Measurements from ENCODE around the gene CUL4B.
"Not testable (repeated sequence)": the region's sequence is repeated elsewhere in the genome, so short reads cannot be mapped to it uniquely, and the experiment has no call there.

Gene CUL4B

DNA sequence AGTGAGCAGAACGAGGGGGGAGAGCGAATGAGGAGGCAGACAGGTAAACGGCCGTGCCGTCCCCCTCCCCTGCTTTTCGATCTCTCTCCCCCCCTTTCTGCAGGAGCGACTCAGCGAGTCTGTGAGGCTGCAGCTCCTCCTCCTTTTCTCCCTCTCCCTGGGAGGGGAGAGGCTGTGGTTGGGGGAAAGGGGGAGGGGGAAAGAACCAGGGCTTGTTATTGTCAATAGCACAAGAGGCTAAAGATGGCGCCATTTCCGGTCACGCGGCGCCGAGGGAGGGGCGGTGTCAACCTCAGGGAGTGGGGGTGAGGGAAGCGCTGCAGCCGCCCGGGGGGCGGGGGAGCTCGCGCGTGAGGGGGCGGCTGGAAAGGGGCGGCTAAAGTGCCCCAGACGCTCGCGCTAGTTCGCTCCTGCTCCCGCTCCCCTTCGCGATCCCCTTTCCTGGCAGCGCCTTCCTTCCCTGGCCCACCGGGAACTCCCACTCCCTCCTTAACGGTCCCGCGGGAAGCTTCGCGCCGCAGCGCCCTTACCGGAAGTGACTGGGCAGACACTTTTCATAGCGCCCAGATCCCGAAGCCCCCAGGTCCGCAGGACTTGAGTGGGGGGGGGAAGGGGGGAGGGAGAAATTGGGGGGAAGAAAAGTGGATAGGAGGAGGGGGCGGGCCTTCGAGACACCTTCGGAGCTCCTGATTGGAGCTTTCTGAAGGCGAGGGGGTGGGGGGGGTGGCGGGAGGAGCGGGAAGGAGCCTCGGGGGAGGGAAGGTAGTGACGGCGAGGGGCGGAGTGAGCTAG is at the start of gene CUL4B:
TSS of gene CUL4B (minus strand) at position 121 of the 792 bp plus-strand sequence. CDS start 324 bp downstream, outside the sequence.
- DNase-seq: peak; percentile 96

GRCh38 chrX:120604361-120604782 is 43.6 kb upstream of the CUL4B start:
- no peak for DNase-seq

GRCh38 chrX:120603707-120604360 is 43.1 kb upstream of the CUL4B start, which contains the start of gene MCTS1:
Gene MCTS1, plus strand, starts transcription at chrX:120604101. Its CDS starts 136 bp downstream, at chrX:120604237.
- peak; percentile 94 for DNase-seq

DNA sequence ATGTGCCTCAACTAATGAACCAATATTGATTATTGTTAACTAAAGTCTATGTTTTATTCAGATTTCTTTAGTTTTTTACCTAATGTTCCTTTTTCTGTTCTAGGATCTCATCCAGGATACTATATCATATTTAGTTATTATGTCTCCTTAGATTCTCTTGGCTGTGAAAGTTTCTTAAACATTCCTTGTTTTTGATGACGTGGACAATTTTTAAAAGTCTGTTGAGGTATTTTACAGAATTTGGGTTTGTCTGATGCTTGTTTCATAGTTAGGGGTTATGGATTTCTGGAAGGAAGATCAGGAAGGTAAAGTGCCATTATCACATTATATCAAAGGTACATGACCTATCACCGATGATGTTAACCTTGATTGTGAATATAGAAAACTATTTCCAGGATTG is 24.9 kb upstream of the CUL4B start:
- no peak for DNase-seq

GRCh38 chrX:120575379-120576114 is 14.8 kb upstream of the CUL4B start:
- DNase-seq: no peak

DNA sequence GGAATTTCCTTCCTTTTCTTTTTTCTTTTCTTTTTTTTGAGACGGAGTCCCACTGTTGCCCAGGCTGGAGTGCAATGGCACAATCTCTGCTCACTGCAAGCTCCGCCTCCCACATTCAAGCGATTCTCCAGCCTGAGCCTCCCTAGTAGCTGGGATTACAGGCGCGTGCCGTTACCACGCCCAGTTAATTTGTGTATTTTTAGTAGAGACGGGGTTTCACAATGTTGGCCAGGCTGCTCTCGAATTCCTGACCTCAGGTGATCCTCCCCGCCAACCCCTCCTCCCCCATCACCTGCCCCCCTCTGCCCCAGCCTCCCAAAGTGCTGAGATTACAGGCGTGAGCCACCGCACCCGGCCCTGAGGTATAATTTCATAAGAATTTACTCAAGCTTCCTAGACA is 13.0 kb upstream of the CUL4B start:
- not testable (repeated sequence) for DNase-seq

DNA sequence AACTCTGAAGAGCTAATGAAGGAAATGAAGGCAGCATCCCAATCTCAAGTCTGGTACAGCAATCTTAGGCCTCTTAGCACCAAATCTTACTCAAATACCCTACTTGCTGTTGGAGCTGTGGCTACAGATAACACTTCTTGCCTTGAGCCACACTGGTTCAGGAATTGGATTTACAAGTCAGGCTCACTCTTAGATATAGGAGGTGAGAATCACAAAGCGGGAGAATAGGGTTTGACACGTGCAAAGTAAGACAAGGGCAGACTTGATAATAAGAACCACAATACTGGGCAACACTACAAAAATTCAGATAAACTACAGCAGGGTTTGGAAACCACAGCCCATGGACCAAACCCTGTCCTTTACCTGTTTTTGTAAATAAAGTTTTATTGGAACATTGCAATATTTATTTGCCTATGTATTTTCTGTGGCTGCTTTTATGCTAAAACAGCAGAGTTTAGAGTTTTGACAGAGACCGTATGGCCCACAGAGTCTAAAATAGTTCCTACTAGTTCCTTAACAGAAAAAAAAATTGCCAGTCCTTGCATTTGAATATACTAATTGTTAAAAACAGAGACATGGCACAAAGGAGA is 9.3 kb upstream of the CUL4B start:
- no peak for DNase-seq

DNA sequence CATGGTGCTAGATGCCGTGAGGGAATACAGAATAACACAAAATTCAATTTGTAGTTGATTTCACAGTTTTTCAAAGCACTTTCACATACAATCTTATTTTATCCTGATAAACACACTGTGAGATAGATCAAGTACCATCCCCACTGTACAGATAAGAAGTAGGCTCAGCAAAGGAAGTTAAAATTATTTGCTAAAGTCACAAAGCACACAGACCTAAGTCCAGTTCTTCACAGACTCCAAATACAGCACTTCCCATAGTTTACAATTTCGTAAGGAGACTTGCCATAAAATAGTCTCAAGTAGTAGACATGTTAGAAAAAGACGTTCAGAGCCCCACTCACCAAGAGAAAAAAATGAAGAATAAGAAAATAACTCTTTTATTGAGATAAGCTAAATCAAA is 7.8 kb upstream of the CUL4B start:
- no peak for DNase-seq

GRCh38 chrX:120568035-120568434 is 7.3 kb upstream of the CUL4B start:
- DNase-seq: no peak

DNA sequence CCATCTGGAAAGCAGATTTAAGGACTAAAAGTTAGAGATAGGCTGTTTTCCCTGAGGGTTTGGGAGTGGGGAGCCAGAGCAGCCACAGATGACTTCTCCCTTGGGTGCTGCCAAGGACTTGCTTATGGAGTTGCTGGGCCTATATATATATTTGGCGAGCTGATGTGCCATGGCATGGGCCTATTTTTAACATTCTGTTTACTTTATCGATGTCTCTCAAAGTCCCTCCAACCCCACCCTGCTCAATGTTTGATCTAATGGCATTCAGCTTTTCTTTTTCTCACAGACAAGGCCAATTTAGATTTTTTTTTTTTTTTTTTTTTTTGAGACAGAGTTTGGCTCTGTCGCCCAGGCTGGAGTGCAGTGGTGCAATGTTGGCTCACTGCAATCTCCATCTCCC is 6.1 kb upstream of the CUL4B start:
- no peak for DNase-seq

GRCh38 chrX:120564925-120565324 is 4.2 kb upstream of the CUL4B start:
- DNase-seq: no peak

- DNase-seq: peak; percentile 4
These were observed 1.8 kb upstream of the CUL4B start for GRCh38 chrX:120562569-120562926.

GRCh38 chrX:120561634-120562568 is 1.1 kb upstream of the CUL4B start:
- peak; percentile 8 for DNase-seq

- no peak for DNase-seq
These were observed 339 bp downstream of the CUL4B start for GRCh38 chrX:120560405-120560841.

DNA sequence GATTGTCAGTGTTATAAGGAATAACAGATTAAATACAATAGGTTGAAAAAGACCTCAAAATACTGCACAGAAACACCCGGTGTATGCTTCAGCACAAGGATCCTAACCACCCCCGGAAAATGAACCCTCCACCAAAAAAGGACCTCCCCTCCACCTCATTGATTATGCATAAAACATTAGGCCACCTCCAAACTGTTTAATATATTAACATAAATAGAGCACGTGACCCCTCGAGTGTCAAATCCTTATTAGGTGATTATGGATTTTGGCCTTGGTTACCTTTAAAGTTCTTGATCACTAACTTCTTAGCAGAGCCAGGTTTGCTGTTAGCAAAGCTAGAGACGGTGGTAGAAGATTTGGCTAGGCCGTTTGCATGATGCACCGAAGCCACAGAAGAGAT is 958 bp downstream of the CUL4B start:
- DNase-seq: peak; percentile 16

DNA sequence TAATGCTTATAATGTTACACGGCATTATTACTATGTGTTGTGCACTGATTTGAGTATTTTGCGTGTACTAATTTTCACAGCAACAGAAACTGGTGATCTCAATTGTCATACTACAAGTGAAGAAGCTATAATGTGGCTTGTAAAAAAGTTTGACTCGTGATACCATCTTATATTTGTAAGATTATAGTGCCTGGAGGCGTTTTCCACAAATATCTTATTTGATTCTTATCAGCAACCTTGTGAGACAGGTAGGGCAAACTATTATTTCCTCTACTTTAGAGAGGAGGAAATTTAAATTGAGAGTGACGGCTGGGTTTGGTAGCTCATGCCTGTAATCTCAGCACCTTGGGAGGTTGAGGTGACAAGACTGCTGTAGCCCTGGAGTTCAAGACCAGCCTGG is 4.5 kb downstream of the CUL4B start:
- DNase-seq: no peak

GRCh38 chrX:120549483-120550452 is 11.0 kb downstream of the CUL4B start:
- DNase-seq: no peak

- no peak for DNase-seq
These were observed 24.7 kb downstream of the CUL4B start for GRCh38 chrX:120536061-120536460.

DNA sequence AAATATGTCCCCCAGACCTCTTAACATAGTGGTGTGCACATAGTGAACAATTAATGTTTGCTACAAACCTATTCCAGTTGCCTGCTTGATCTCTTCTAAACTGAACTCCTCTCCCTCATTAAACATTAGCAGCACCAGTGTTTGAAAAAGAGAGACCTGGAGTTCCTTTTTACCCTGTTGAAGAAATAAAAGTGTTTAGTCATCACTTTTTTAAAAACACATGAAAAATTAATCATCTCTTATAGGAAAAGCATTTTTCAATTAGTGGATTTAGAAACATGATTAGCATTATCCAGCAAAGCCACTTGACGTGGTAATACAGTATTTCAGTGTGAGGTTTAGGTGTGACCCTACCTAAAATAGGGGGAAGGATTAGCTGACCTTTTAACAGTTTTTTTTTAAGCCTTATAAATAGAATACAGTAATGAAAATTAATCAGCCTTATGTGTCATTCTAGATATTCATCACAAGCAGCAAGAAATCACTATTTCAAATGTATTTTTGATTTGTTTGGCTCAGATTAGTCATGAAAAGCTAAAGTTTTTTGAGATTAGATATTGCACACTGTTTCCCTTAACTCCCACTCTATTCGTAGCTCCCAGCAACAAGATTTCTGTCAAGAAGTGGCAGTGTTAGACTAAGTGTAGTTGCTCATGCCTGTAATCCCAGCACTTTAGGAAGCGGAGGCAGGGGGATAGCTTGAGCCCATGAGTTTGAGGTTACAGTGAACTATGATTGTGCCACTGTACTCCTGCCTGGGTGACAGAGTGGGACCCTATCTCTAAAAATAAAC is 26.2 kb downstream of the CUL4B start:
- DNase-seq: no peak

DNA sequence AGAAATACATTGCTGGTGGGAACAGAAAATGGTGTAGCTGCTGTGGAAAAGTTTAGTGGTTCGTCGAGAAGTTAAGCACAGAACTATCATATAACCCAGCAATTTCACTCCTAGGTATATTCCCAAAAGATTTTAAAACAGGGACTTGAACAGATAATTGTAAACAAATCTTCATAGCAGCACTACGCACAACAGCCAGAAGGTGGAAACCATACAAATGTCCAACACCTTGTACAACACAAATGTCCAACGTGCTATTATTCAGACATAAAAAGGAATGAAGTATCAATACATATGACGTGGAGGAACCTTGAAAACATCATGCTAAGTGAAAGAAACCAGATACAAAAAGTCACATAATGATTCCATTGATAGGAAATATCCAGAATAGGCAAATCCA is 37.9 kb downstream of the CUL4B start:
- no peak for DNase-seq
